Cardiac muscle cell (in vitro differentiated cells and primary cell): ENCODE measurements around the gene SCAF4. TPM values are rescaled to one million over a fixed set of nuclear protein-coding genes. Genes with fewer than 3 reads are reported as not detected.

Experiments used
- DNase-seq, 2 donors: peaks; one replicate each; pipeline versions ENCODE4 v3.0.0 to v3.0.0-alpha.2; 2010 to 2017; ENCODE audit warnings: low read depth in 1 of 2, low spot score in 1 of 2
- H3K27ac ChIP-seq: fragments of 200-600 bp; sonication (generic); 2 replicates; pipeline ENCODE4 v1.5.1; 2016
- H3K27me3 ChIP-seq: fragments of 200-600 bp; sonication (generic); 2 replicates; pipeline ENCODE4 v1.6.0; 2016; ENCODE audit warnings: control low read depth
- H3K36me3 ChIP-seq: fragments of 200-600 bp; sonication (generic); 2 replicates; pipeline ENCODE4 v1.5.1; 2016; ENCODE audit warnings: control low read depth
- H3K4me1 ChIP-seq: fragments of 200-600 bp; sonication (generic); 2 replicates; pipeline ENCODE4 v1.8.1; 2017; ENCODE audit warnings: low read depth, mild to moderate bottlenecking, mixed run types
- H3K4me3 ChIP-seq: fragments of 200-600 bp; sonication (generic); 2 replicates; pipeline ENCODE4 v1.5.1; 2016; ENCODE audit warnings: mild to moderate bottlenecking
- H3K9me3 ChIP-seq: fragments of 200-600 bp; sonication (generic); 2 replicates; pipeline ENCODE4 v1.5.1; 2017; ENCODE audit warnings: low read depth, mild to moderate bottlenecking, control low read depth
- polyA plus RNA-seq: library from polyadenylated mRNA; unstranded; fragments of >200 nt; fragmentation: Nextera tagmentation; extraction: Ambion mirVana; gene quantifications from 2 replicates; pipeline ENCODE4 v1.2.1, GENCODE V29; 2016
- total RNA-seq: library from RNA; depleted of rRNA; stranded (reverse); fragments of >200 nt; gene quantifications from 2 replicates; pipeline ENCODE4 v1.2.3, GENCODE V29; 2016
- TF ChIP-seq, protein P1 (sequence below): IDR thresholded peaks from 2 replicates; pipeline ENCODE4 v1.5.1; 2012; ENCODE audit warnings: low read depth, mild to moderate bottlenecking, low read length

Gene SCAF4, protein sequence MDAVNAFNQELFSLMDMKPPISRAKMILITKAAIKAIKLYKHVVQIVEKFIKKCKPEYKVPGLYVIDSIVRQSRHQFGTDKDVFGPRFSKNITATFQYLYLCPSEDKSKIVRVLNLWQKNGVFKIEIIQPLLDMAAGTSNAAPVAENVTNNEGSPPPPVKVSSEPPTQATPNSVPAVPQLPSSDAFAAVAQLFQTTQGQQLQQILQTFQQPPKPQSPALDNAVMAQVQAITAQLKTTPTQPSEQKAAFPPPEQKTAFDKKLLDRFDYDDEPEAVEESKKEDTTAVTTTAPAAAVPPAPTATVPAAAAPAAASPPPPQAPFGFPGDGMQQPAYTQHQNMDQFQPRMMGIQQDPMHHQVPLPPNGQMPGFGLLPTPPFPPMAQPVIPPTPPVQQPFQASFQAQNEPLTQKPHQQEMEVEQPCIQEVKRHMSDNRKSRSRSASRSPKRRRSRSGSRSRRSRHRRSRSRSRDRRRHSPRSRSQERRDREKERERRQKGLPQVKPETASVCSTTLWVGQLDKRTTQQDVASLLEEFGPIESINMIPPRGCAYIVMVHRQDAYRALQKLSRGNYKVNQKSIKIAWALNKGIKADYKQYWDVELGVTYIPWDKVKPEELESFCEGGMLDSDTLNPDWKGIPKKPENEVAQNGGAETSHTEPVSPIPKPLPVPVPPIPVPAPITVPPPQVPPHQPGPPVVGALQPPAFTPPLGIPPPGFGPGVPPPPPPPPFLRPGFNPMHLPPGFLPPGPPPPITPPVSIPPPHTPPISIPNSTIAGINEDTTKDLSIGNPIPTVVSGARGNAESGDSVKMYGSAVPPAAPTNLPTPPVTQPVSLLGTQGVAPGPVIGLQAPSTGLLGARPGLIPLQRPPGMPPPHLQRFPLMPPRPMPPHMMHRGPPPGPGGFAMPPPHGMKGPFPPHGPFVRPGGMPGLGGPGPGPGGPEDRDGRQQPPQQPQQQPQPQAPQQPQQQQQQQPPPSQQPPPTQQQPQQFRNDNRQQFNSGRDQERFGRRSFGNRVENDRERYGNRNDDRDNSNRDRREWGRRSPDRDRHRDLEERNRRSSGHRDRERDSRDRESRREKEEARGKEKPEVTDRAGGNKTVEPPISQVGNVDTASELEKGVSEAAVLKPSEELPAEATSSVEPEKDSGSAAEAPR
- total RNA-seq (8.2 and 16.0 TPM in 2 replicates), polyA plus RNA-seq (28.6 and 40.9 TPM in 2 replicates)

DNA sequence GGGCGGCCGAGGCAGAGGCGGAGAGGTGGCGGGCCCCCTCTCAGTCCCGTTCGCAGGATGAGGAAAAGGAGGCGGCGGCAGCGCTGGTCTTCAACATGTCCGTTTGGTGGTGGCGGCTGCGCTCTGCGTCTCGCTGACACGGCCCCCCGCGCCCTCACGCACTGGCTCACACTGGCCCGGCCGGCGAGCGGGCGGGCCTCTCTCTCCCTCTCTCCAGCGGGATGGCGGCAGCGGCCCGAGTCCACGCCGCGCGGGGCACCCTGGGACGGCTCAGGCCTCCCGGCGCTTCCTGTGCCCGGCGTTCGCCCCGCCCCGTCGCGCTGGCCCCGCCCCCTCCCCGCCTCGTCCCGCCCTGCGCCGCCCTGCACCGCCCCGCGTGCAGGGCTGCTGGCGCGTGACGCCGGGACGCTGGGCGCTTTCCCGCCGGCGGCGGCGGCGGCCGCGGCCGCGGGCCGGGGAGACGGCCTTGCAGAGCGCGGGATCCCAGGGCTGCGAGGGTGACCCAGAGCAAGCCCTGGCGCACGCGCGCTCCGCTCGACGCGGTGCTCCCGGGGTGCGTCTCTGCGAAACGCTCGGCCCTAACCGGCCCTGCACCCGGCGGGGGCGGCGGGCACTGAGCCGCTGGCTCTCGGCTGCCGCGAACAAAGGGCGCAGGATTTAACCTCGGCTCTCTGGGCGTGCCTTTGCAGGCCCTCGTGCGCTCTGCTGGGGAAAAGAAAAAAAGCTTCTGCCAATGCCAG lies at the start of gene SCAF4:
SCAF4 (minus strand) TSS at position 262 of the 740 bp plus-strand sequence. CDS start 426 bp downstream, outside the sequence.
- Histone ChIP-seq H3K36me3 (no peaks in the 10 kb centered on the region), H3K27me3 (no peaks in the 10 kb centered on the region), H3K27ac (peak within 1 kb of the TSS; percentile 97), H3K4me3 (peak within 1 kb of the TSS; percentile 80), H3K4me1 (peaks cover 33% of the 10 kb centered on the region), H3K9me3 (no peaks in the 10 kb centered on the region)
- peak; percentile 94 to 96 for DNase-seq
- TF ChIP-seq, protein P1, sequence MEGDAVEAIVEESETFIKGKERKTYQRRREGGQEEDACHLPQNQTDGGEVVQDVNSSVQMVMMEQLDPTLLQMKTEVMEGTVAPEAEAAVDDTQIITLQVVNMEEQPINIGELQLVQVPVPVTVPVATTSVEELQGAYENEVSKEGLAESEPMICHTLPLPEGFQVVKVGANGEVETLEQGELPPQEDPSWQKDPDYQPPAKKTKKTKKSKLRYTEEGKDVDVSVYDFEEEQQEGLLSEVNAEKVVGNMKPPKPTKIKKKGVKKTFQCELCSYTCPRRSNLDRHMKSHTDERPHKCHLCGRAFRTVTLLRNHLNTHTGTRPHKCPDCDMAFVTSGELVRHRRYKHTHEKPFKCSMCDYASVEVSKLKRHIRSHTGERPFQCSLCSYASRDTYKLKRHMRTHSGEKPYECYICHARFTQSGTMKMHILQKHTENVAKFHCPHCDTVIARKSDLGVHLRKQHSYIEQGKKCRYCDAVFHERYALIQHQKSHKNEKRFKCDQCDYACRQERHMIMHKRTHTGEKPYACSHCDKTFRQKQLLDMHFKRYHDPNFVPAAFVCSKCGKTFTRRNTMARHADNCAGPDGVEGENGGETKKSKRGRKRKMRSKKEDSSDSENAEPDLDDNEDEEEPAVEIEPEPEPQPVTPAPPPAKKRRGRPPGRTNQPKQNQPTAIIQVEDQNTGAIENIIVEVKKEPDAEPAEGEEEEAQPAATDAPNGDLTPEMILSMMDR: no peak

DNA sequence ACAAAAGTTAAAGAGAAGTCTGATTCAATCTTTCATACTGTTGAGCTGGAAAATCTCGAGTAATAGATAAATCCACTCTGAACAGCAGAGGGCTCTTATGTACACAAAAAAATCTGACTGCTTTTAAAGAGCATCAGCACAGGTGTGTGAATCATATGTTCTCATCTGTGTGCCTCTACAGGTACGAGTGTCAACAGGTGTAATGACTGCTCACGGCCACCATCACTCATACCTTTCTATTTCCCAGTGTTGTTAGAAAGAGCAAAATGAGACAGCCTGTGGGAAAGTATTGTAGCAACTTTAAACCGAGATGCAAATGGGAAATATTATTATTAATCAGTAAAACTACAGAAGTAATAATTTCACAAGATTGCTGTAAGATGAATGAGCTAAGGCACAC lies 49.0 kb upstream of the SCAF4 start:
- Histone ChIP-seq H3K4me3 (no peak overlapping the region), H3K36me3 (no peaks in the 10 kb centered on the region), H3K27me3 (no peaks in the 10 kb centered on the region), H3K4me1 (no peaks in the 10 kb centered on the region), H3K27ac (no peak overlapping the region), H3K9me3 (no peaks in the 10 kb centered on the region)
- TF ChIP-seq, protein P1: no peak
- DNase-seq: no peak

DNA sequence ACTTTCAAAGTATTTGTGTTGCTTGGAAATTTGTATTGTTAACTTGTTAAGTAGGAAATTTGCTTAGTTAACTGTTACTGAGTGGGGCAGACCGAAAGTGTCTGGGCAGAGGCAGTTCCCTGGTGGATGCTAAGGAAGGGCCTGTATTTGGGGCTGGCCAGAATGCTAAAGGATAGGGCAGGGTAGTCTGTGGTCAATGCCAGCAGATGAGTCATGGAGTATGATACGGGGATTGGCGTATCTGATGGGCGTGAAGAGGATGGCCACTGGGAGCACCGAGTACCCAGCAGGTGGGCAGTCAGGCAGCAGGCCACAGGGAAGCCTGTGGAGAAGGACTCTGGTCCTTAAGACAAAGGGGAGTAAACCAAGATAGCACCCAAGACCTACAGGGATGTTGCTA lies 46.6 kb upstream of the SCAF4 start:
- H3K27me3 ChIP-seq: no peaks in the 10 kb centered on the region
- H3K27ac ChIP-seq: no peak overlapping the region
- no peaks in the 10 kb centered on the region for H3K36me3 ChIP-seq
- TF ChIP-seq, protein P1: no peak
- no peak for DNase-seq
- H3K4me3 ChIP-seq: no peak overlapping the region
- no peaks in the 10 kb centered on the region for H3K9me3 ChIP-seq
- no peaks in the 10 kb centered on the region for H3K4me1 ChIP-seq

DNA sequence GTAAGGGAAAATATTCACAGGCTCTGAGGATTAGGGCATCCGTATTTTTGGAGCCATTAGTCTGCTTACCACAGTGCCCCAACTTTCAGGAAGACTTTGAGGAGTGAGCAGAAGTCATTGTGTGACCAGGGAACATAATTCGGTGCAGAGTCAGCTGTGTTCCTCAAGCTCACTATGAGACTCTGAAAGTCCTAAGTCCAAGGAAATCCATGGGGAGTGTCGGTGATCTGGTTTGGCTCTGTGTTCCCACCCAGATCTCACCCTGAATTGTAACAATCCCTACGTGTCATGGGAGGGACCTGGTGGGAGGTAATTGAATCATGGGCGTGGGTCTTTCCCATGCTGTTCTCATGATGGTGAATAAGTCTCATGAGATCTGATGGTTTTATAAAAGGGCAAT lies 45.9 kb upstream of the SCAF4 start:
- Histone ChIP-seq H3K27ac (no peak overlapping the region), H3K4me3 (no peak overlapping the region), H3K4me1 (no peaks in the 10 kb centered on the region), H3K9me3 (no peaks in the 10 kb centered on the region), H3K36me3 (no peaks in the 10 kb centered on the region), H3K27me3 (no peaks in the 10 kb centered on the region)
- TF ChIP-seq, protein P1: no peak
- no peak for DNase-seq

DNA sequence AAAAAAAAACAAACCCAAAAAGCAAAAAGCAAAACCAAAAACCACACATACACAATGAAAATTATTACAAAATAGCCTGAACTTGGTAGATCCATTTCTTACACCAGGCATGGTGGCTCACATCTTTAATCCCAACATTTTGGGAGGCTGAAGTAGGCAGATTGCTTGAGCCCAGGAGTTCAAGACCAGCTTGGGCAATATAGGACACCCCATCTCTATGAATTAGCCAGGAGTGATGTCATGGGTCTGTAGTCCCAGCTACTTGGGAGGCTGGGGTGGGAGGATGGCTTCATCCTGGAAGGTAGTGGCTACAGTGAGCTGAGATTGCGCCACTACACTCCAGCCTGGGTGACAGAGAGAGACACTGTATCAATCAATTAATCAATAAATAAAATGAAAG lies 42.1 kb upstream of the SCAF4 start:
- Histone ChIP-seq H3K27ac (no peak overlapping the region), H3K9me3 (no peaks in the 10 kb centered on the region), H3K4me3 (no peak overlapping the region), H3K27me3 (no peaks in the 10 kb centered on the region), H3K4me1 (no peaks in the 10 kb centered on the region), H3K36me3 (no peaks in the 10 kb centered on the region)
- DNase-seq: no peak
- TF ChIP-seq, protein P1: no peak
